DOHH2 (cell line): ENCODE measurements around the gene LGALS1.

Experiments used
- H3F3A ChIP-seq: fragments of 200-600 bp; sonication (generic), shearing (Covaris generic); 2 replicates; pipeline ENCODE4 v1.6.0; 2016; ENCODE audit warnings: antibody characterized with exemption, mild to moderate bottlenecking; ENCODE audit not compliant: control insufficient read depth, insufficient read depth
- H3K27ac ChIP-seq: fragments of 200-600 bp; sonication (generic); 2 replicates; pipeline ENCODE4 v1.5.1; 2014; ENCODE audit warnings: low read depth, mild to moderate bottlenecking, low read length, moderate library complexity
- H3K27me3 ChIP-seq: fragments of 200-600 bp; sonication (generic); 2 replicates; pipeline ENCODE4 v1.6.1; 2014; ENCODE audit warnings: mild to moderate bottlenecking, low read length, mixed read lengths; ENCODE audit not compliant: control insufficient read depth
- H3K36me3 ChIP-seq: fragments of 200-600 bp; sonication (generic); 2 replicates; pipeline ENCODE4 v1.6.1; 2014; ENCODE audit warnings: mild to moderate bottlenecking, low read length, moderate library complexity, mixed read lengths; ENCODE audit not compliant: control insufficient read depth
- H3K4me1 ChIP-seq: fragments of 200-600 bp; sonication (generic); 2 replicates; pipeline ENCODE4 v1.6.1; 2014; ENCODE audit warnings: mild to moderate bottlenecking, low read length, mixed read lengths; ENCODE audit not compliant: control insufficient read depth
- H3K4me2 ChIP-seq: fragments of 200-600 bp; sonication (generic); 2 replicates; pipeline ENCODE4 v1.6.0; 2014; ENCODE audit warnings: mild to moderate bottlenecking, low read length, moderate library complexity
- H3K4me3 ChIP-seq: fragments of 200-600 bp; sonication (generic); 2 replicates; pipeline ENCODE4 v1.5.1; 2014; ENCODE audit warnings: mild to moderate bottlenecking, low read length, mixed read lengths
- H3K79me2 ChIP-seq: fragments of 200-600 bp; sonication (generic); 2 replicates; pipeline ENCODE4 v1.6.1; 2014; ENCODE audit warnings: mild to moderate bottlenecking, low read length, mixed read lengths; ENCODE audit not compliant: control insufficient read depth
- H3K9me2 ChIP-seq: fragments of 200-600 bp; sonication (generic); replicated peaks from 2 replicates; pipeline ENCODE4 v1.6.1; 2014; ENCODE audit warnings: mild to moderate bottlenecking, low read length, mixed read lengths; ENCODE audit not compliant: control insufficient read depth
- H3K9me3 ChIP-seq: fragments of 200-600 bp; sonication (generic); 2 replicates; pipeline ENCODE4 v1.6.1; 2014; ENCODE audit warnings: antibody characterized with exemption, low read length, mixed read lengths; ENCODE audit not compliant: control insufficient read depth, insufficient read depth
- H4K20me1 ChIP-seq: fragments of 200-600 bp; sonication (generic); 2 replicates; pipeline ENCODE4 v1.6.0; 2014; ENCODE audit warnings: low read depth, mild to moderate bottlenecking, antibody characterized with exemption, low read length, moderate library complexity; ENCODE audit not compliant: control insufficient read depth, insufficient read depth
- EZH2phosphoT487 ChIP-seq: fragments of 200-600 bp; sonication (generic); IDR thresholded peaks from 2 replicates; pipeline ENCODE4 v1.6.1; 2017; ENCODE audit warnings: borderline replicate concordance, mild to moderate bottlenecking, antibody characterized with exemption, low read length, moderate library complexity, mixed read lengths
- TF ChIP-seq, protein P1 (sequence below): fragments of 200-600 bp; sonication (generic); IDR thresholded peaks from one replicate; pipeline ENCODE4 v1.5.1; 2014; ENCODE audit warnings: antibody characterized with exemption, mild to moderate bottlenecking, low read depth, low read length; ENCODE audit not compliant: poor library complexity, severe bottlenecking

Gene LGALS1

DNA sequence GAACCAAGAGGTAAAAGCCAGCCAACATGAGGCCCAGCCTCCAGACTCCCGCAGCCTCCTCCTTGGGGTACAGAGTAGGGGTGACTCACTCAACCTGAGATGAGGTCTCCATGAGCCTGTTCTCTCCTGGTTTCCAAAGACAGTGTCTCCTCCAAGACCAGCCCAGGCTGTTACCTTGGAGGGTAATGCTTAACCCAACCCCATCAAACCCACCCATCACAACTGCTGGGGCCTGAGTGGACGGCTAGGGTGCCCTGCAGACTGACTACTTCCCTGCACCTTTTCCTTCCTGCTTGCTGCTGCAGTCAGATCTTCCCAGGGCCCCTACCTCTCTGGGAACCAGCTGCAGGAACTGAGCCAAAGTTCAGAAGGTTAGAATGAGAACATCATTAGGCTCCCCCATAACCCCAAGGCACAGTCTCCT, 5.6 kb downstream of the LGALS1 start:
- H4K20me1 ChIP-seq = no peaks in the 10 kb centered on the region
- no peaks in the 10 kb centered on the region for H3K79me2 ChIP-seq
- no peak overlapping the region for H3K27ac ChIP-seq
- H3K4me3 ChIP-seq = no peak overlapping the region
- no peaks in the 10 kb centered on the region for H3K9me3 ChIP-seq
- no peaks in the 10 kb centered on the region for H3K9me2 ChIP-seq
- peaks cover 43% of the 10 kb centered on the region for H3K4me1 ChIP-seq
- no peak overlapping the region for H3K4me2 ChIP-seq
- H3F3A ChIP-seq = peaks cover 15% of the 10 kb centered on the region
- TF ChIP-seq, protein P1, sequence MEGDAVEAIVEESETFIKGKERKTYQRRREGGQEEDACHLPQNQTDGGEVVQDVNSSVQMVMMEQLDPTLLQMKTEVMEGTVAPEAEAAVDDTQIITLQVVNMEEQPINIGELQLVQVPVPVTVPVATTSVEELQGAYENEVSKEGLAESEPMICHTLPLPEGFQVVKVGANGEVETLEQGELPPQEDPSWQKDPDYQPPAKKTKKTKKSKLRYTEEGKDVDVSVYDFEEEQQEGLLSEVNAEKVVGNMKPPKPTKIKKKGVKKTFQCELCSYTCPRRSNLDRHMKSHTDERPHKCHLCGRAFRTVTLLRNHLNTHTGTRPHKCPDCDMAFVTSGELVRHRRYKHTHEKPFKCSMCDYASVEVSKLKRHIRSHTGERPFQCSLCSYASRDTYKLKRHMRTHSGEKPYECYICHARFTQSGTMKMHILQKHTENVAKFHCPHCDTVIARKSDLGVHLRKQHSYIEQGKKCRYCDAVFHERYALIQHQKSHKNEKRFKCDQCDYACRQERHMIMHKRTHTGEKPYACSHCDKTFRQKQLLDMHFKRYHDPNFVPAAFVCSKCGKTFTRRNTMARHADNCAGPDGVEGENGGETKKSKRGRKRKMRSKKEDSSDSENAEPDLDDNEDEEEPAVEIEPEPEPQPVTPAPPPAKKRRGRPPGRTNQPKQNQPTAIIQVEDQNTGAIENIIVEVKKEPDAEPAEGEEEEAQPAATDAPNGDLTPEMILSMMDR = no peak
- TF ChIP-seq EZH2phosphoT487 = no peak
- no peaks in the 10 kb centered on the region for H3K36me3 ChIP-seq
- H3K27me3 ChIP-seq = no peaks in the 10 kb centered on the region

DNA sequence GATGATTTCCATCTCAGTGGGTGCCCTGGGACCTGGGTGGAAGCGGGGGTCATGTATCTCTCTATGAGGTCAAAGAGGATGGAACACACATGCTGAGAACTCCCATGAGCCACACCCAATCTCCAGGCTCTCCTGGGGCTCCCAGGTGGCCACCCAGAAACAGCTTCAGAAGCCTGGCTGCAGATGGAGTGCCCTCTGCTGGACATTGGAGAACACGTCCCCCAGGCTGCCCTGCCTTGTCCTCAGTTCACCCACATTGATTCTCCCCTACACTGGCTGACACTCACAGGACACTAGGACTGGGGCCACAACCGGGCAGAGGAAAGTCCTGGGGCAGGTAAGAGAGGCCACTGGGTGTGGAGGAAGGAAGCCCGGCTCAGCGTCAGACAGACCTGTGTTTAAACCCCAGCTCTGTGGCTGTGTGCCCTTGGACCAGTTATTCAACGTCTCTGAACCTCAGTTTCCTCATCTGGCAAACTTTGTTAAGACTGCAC, 6.2 kb downstream of the LGALS1 start:
- H3K4me2 ChIP-seq = no peak overlapping the region
- no peak for TF ChIP-seq EZH2phosphoT487
- TF ChIP-seq, protein P1 = peak; percentile 86
- H3K27ac ChIP-seq = no peak overlapping the region
- no peaks in the 10 kb centered on the region for H3K9me2 ChIP-seq
- H4K20me1 ChIP-seq = no peaks in the 10 kb centered on the region
- H3K36me3 ChIP-seq = peaks cover 2% of the 10 kb centered on the region; the same call in 1 of the 2 replicates
- H3K9me3 ChIP-seq = no peaks in the 10 kb centered on the region
- H3K4me1 ChIP-seq = peaks cover 37% of the 10 kb centered on the region
- H3K27me3 ChIP-seq = no peaks in the 10 kb centered on the region
- H3K4me3 ChIP-seq = no peak overlapping the region
- H3K79me2 ChIP-seq = peaks cover 4% of the 10 kb centered on the region
- peaks cover 9% of the 10 kb centered on the region for H3F3A ChIP-seq

DNA sequence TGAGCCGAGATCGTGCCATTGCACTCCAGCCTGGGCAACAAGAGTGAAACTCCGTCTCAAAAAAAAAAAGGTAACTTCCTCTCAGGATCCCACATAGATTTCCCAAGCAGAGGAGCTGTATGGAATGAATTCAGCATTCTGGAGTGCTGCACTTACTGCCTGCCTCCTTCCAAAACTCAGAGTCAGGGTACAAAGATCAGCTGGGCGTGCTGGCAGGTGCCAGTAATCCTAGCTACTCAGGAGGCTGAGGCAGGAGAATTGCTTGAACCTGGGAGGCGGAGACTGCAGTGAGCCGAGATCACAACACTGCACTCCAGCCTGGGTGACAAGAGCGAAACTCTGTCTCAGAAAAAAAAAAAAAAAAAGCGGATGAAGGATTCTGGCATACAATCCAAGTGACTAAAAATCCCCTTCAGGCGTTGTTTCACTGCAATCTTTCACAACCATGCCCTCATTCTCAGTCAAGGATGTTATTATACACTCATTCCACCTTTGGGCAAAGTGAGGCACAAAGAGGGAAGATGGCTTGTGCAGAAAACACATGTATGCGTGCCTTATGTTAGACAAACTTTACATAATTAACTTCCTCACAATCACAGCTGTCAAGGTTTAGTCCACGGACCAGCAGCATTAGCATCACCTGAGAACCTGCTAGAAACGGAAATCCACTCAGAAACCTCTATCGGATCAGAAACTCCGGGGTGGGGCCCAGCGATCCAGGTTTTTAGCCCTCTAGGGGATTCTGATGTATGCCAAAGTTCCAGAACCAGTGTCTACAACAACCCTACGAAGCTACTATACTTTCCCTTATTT, 9.6 kb downstream of the LGALS1 start:
- peaks cover 28% of the 10 kb centered on the region for H3K36me3 ChIP-seq
- H3K4me1 ChIP-seq = peaks cover 28% of the 10 kb centered on the region
- no peak for TF ChIP-seq EZH2phosphoT487
- TF ChIP-seq, protein P1 = no peak
- H3K9me3 ChIP-seq = no peaks in the 10 kb centered on the region
- H3K79me2 ChIP-seq = peaks cover 30% of the 10 kb centered on the region
- H3K27ac ChIP-seq = no peak overlapping the region
- no peaks in the 10 kb centered on the region for H3K9me2 ChIP-seq
- peak overlapping the region; percentile 79 for H3K4me2 ChIP-seq
- no peaks in the 10 kb centered on the region for H3K27me3 ChIP-seq
- H3F3A ChIP-seq = peaks cover 4% of the 10 kb centered on the region
- H3K4me3 ChIP-seq = no peak overlapping the region
- H4K20me1 ChIP-seq = no peaks in the 10 kb centered on the region
